Activated naive CD8-positive, alpha-beta T cell treated with anti-CD3 and anti-CD28 coated beads, Interleukin-2, amount 50 U/mL, for 24 hours (primary cell): ENCODE measurements around the gene GPR171.
A peak's percentile ranks its signal among the peaks of the same experiment; 100 is the strongest.
"Not testable (repeated sequence)": the region's sequence is repeated elsewhere in the genome, so short reads cannot be mapped to it uniquely, and the experiment has no call there.

Source experiments
- ATAC-seq: fragments of 150-1000 bp; cut with Tn5 transposase; one replicate; pipeline ENCODE4 v1.10.0; 2021
- DNase-seq: peaks from one replicate; pipeline ENCODE4 v3.0.0; 2021
- H3K27ac Mint-ChIP-seq: one replicate; pipeline ENCODE4 v1.8.0; 2021; ENCODE audit warnings: mild to moderate bottlenecking, mixed read lengths
- H3K27me3 Mint-ChIP-seq: one replicate; pipeline ENCODE4 v1.8.0; 2021; ENCODE audit warnings: mixed read lengths
- H3K36me3 Mint-ChIP-seq: one replicate; pipeline ENCODE4 v1.8.0; 2021; ENCODE audit warnings: low read depth, mixed read lengths
- H3K4me1 Mint-ChIP-seq: one replicate; pipeline ENCODE4 v1.8.0; 2021; ENCODE audit warnings: mixed read lengths
- H3K4me3 Mint-ChIP-seq: one replicate; pipeline ENCODE4 v1.8.0; 2021; ENCODE audit warnings: mild to moderate bottlenecking, moderate library complexity, mixed read lengths
- H3K9me3 Mint-ChIP-seq: one replicate; pipeline ENCODE4 v1.8.0; 2021; ENCODE audit warnings: mixed read lengths

Gene GPR171

GRCh38 chr3:151203051-151203420 is at the start of gene GPR171:
TSS of gene GPR171 (minus strand) at chr3:151203216. CDS start at chr3:151199386, 3,830 bp downstream.
- ATAC-seq, result peak; percentile 75
- Mint-ChIP-seq H3K27ac (peak within 1 kb of the TSS; percentile 99), H3K9me3 (peaks cover 13% of the 10 kb centered on the region), H3K27me3 (peaks cover 2% of the 10 kb centered on the region), H3K4me1 (peaks cover 85% of the 10 kb centered on the region), H3K4me3 (peak within 1 kb of the TSS; percentile 89), H3K36me3 (peaks cover 49% of the 10 kb centered on the region)
- peak; percentile 68 for DNase-seq

- DNase-seq (no peak), ATAC-seq (no peak)
- no peak overlapping the region for H3K4me3 Mint-ChIP-seq
- no peaks in the 10 kb centered on the region for H3K27me3 Mint-ChIP-seq
- H3K27ac Mint-ChIP-seq, result no peak overlapping the region
- H3K36me3 Mint-ChIP-seq, result no peaks in the 10 kb centered on the region
- H3K9me3 Mint-ChIP-seq, result no peaks in the 10 kb centered on the region
- H3K4me1 Mint-ChIP-seq, result no peaks in the 10 kb centered on the region
Observed at GRCh38 chr3:151248772-151249337, 45.8 kb upstream of the GPR171 start.

- ATAC-seq, DNase-seq, H3K27me3 Mint-ChIP-seq, H3K4me1 Mint-ChIP-seq, H3K36me3 Mint-ChIP-seq, H3K4me3 Mint-ChIP-seq, H3K27ac Mint-ChIP-seq, H3K9me3 Mint-ChIP-seq: not testable (repeated sequence)
Observed at GRCh38 chr3:151242006-151242405, 39.0 kb upstream of the GPR171 start.

GRCh38 chr3:151236736-151237135 is 33.7 kb upstream of the GPR171 start:
- H3K4me1 Mint-ChIP-seq, result no peaks in the 10 kb centered on the region
- DNase-seq, result no peak

GRCh38 chr3:151236316-151236715 is 33.3 kb upstream of the GPR171 start:
- ATAC-seq (no peak), DNase-seq (no peak)
- no peaks in the 10 kb centered on the region for H3K36me3 Mint-ChIP-seq
- H3K27ac Mint-ChIP-seq, result no peak overlapping the region
- H3K4me1 Mint-ChIP-seq, result peaks cover 4% of the 10 kb centered on the region
- H3K9me3 Mint-ChIP-seq, result no peaks in the 10 kb centered on the region
- H3K4me3 Mint-ChIP-seq, result no peak overlapping the region
- no peaks in the 10 kb centered on the region for H3K27me3 Mint-ChIP-seq

More at GRCh38 chr3:151236736-151237135, 33.7 kb upstream of the GPR171 start:
- H3K27me3 Mint-ChIP-seq, result no peaks in the 10 kb centered on the region
- no peak overlapping the region for H3K27ac Mint-ChIP-seq
- no peaks in the 10 kb centered on the region for H3K36me3 Mint-ChIP-seq
- ATAC-seq, result no peak
- no peaks in the 10 kb centered on the region for H3K9me3 Mint-ChIP-seq
- no peak overlapping the region for H3K4me3 Mint-ChIP-seq

GRCh38 chr3:151234825-151235224 is 31.8 kb upstream of the GPR171 start:
- DNase-seq, result no peak
- Mint-ChIP-seq H3K4me1 (peaks cover 18% of the 10 kb centered on the region), H3K27ac (no peak overlapping the region), H3K9me3 (no peaks in the 10 kb centered on the region), H3K4me3 (no peak overlapping the region), H3K36me3 (no peaks in the 10 kb centered on the region), H3K27me3 (no peaks in the 10 kb centered on the region)
- no peak for ATAC-seq

- H3K27me3 Mint-ChIP-seq, result no peaks in the 10 kb centered on the region
- H3K27ac Mint-ChIP-seq, result no peak overlapping the region
- H3K9me3 Mint-ChIP-seq, result no peaks in the 10 kb centered on the region
- H3K4me1 Mint-ChIP-seq, result peaks cover 30% of the 10 kb centered on the region
- H3K4me3 Mint-ChIP-seq, result no peak overlapping the region
- ATAC-seq, result no peak
- no peak for DNase-seq
- H3K36me3 Mint-ChIP-seq, result no peaks in the 10 kb centered on the region
Observed at GRCh38 chr3:151232991-151233390, 30.0 kb upstream of the GPR171 start.

- not testable (repeated sequence) for H3K9me3 Mint-ChIP-seq, ATAC-seq, DNase-seq, H3K27me3 Mint-ChIP-seq, H3K27ac Mint-ChIP-seq, H3K4me3 Mint-ChIP-seq, H3K36me3 Mint-ChIP-seq
- peaks cover 36% of the 10 kb centered on the region for H3K4me1 Mint-ChIP-seq
Observed at GRCh38 chr3:151232403-151232802, 29.4 kb upstream of the GPR171 start.

GRCh38 chr3:151230646-151231045 is 27.6 kb upstream of the GPR171 start:
- ATAC-seq, result peak; percentile 12

GRCh38 chr3:151228666-151229040 is 25.6 kb upstream of the GPR171 start:
- Mint-ChIP-seq H3K36me3 (no peaks in the 10 kb centered on the region), H3K4me1 (peaks cover 69% of the 10 kb centered on the region), H3K9me3 (no peaks in the 10 kb centered on the region), H3K27ac (peak overlapping the region; percentile 43), H3K27me3 (no peaks in the 10 kb centered on the region), H3K4me3 (peak overlapping the region; percentile 13)
- DNase-seq, result no peak
- ATAC-seq, result no peak

More at GRCh38 chr3:151230646-151231045, 27.6 kb upstream of the GPR171 start:
- H3K27me3 Mint-ChIP-seq, result no peaks in the 10 kb centered on the region
- peak overlapping the region; percentile 84 for H3K27ac Mint-ChIP-seq
- H3K9me3 Mint-ChIP-seq, result no peaks in the 10 kb centered on the region
- peak overlapping the region; percentile 55 for H3K4me3 Mint-ChIP-seq
- DNase-seq, result no peak
- no peaks in the 10 kb centered on the region for H3K36me3 Mint-ChIP-seq
- H3K4me1 Mint-ChIP-seq, result peaks cover 54% of the 10 kb centered on the region

GRCh38 chr3:151227807-151228665 is 25.0 kb upstream of the GPR171 start:
- peak overlapping the region; percentile 92 for H3K27ac Mint-ChIP-seq
- ATAC-seq, result peak; percentile 69
- no peaks in the 10 kb centered on the region for H3K9me3 Mint-ChIP-seq
- H3K27me3 Mint-ChIP-seq, result no peaks in the 10 kb centered on the region
- DNase-seq, result peak; percentile 84
- H3K4me3 Mint-ChIP-seq, result peak overlapping the region; percentile 47
- H3K4me1 Mint-ChIP-seq, result peaks cover 69% of the 10 kb centered on the region
- H3K36me3 Mint-ChIP-seq, result no peaks in the 10 kb centered on the region

GRCh38 chr3:151227266-151227806 is 24.3 kb upstream of the GPR171 start:
- Mint-ChIP-seq H3K27ac (peak overlapping the region; percentile 92), H3K36me3 (peaks cover 7% of the 10 kb centered on the region), H3K4me3 (peak overlapping the region; percentile 47), H3K9me3 (peaks cover 7% of the 10 kb centered on the region), H3K4me1 (peaks cover 69% of the 10 kb centered on the region), H3K27me3 (no peaks in the 10 kb centered on the region)
- DNase-seq, result no peak
- peak; percentile 9 for ATAC-seq

GRCh38 chr3:151226825-151227224 is 23.8 kb upstream of the GPR171 start:
- peak overlapping the region; percentile 47 for H3K4me3 Mint-ChIP-seq
- DNase-seq (no peak), ATAC-seq (no peak)
- peaks cover 69% of the 10 kb centered on the region for H3K4me1 Mint-ChIP-seq
- H3K27me3 Mint-ChIP-seq, result no peaks in the 10 kb centered on the region
- H3K9me3 Mint-ChIP-seq, result peaks cover 12% of the 10 kb centered on the region
- H3K36me3 Mint-ChIP-seq, result peaks cover 11% of the 10 kb centered on the region
- peak overlapping the region; percentile 92 for H3K27ac Mint-ChIP-seq

GRCh38 chr3:151226088-151226563 is 23.1 kb upstream of the GPR171 start:
- Mint-ChIP-seq H3K4me1 (peaks cover 63% of the 10 kb centered on the region), H3K9me3 (peaks cover 15% of the 10 kb centered on the region), H3K4me3 (peak overlapping the region; percentile 25), H3K27me3 (no peaks in the 10 kb centered on the region), H3K27ac (peak overlapping the region; percentile 92), H3K36me3 (peaks cover 11% of the 10 kb centered on the region)
- DNase-seq (no peak), ATAC-seq (peak; percentile 75)
